Astrocyte (in vitro differentiated cells and primary cell): ENCODE data around the gene CHN2. TPM values are rescaled to one million over a fixed set of nuclear protein-coding genes. Genes with fewer than 3 reads are reported as not detected.

ENCODE experiments used
- DNase-seq: peaks from one replicate; pipeline ENCODE4 v3.0.0-alpha.2; 2010; ENCODE audit warnings: low read depth
- FAIRE-seq: peaks from 2 replicates; lab custom pipeline; 2011; peaks lifted over from hg19 to GRCh38; lab: Jason Lieb, UNC
- H2AFZ ChIP-seq: 2 replicates; pipeline ENCODE4 v1.6.0; 2012; ENCODE audit warnings: low read depth, low read length, inconsistent platforms
- H3K27ac ChIP-seq: 2 replicates; pipeline ENCODE4 v1.5.1; 2011; ENCODE audit warnings: low read depth, low read length, inconsistent platforms
- H3K27me3 ChIP-seq: 2 replicates; pipeline ENCODE4 v1.6.0; 2011; ENCODE audit warnings: low read length, inconsistent platforms; ENCODE audit not compliant: insufficient read depth
- H3K36me3 ChIP-seq: 2 replicates; pipeline ENCODE4 v1.5.1; 2011; ENCODE audit warnings: low read length, inconsistent platforms; ENCODE audit not compliant: insufficient read depth
- H3K4me1 ChIP-seq: 2 replicates; pipeline ENCODE4 v1.5.1; 2011; ENCODE audit warnings: low read length, inconsistent platforms; ENCODE audit not compliant: insufficient read depth
- H3K4me2 ChIP-seq: 2 replicates; pipeline ENCODE4 v1.6.0; 2012; ENCODE audit warnings: low read length, inconsistent platforms
- H3K4me3 ChIP-seq: 2 replicates; pipeline ENCODE4 v1.5.1; 2011; ENCODE audit warnings: low read depth, mild to moderate bottlenecking, low read length, inconsistent platforms; ENCODE audit not compliant: insufficient read depth
- H3K79me2 ChIP-seq: 2 replicates; pipeline ENCODE4 v1.6.0; 2012; ENCODE audit warnings: mild to moderate bottlenecking, low read length, inconsistent platforms; ENCODE audit not compliant: insufficient read depth
- H3K9ac ChIP-seq: 2 replicates; pipeline ENCODE4 v1.6.0; 2012; ENCODE audit warnings: mild to moderate bottlenecking, low read length, inconsistent platforms
- H3K9me3 ChIP-seq: 2 replicates; pipeline ENCODE4 v1.5.1; 2012; ENCODE audit warnings: low read depth, mild to moderate bottlenecking, low read length, inconsistent platforms; ENCODE audit not compliant: insufficient read depth
- H4K20me1 ChIP-seq: 2 replicates; pipeline ENCODE4 v1.6.0; 2012; ENCODE audit warnings: low read length, inconsistent platforms; ENCODE audit not compliant: insufficient read depth
- H3K27ac Mint-ChIP-seq: one replicate; pipeline ENCODE4 v1.8.0; 2021; ENCODE audit warnings: mild to moderate bottlenecking, mixed read lengths; ENCODE audit not compliant: unreplicated experiment
- H3K27me3 Mint-ChIP-seq: one replicate; pipeline ENCODE4 v1.8.0; 2021; ENCODE audit warnings: low read depth, mixed read lengths; ENCODE audit not compliant: unreplicated experiment
- H3K36me3 Mint-ChIP-seq: one replicate; pipeline ENCODE4 v1.8.0; 2021; ENCODE audit warnings: low read depth, mixed read lengths; ENCODE audit not compliant: unreplicated experiment
- H3K4me1 Mint-ChIP-seq: one replicate; pipeline ENCODE4 v1.8.0; 2021; ENCODE audit warnings: low read depth, mixed read lengths; ENCODE audit not compliant: unreplicated experiment
- H3K4me3 Mint-ChIP-seq: one replicate; pipeline ENCODE4 v1.8.0; 2021; ENCODE audit warnings: mild to moderate bottlenecking, moderate library complexity, mixed read lengths; ENCODE audit not compliant: unreplicated experiment
- H3K9me3 Mint-ChIP-seq: one replicate; pipeline ENCODE4 v1.8.0; 2021; ENCODE audit warnings: mild to moderate bottlenecking, mixed read lengths; ENCODE audit not compliant: unreplicated experiment
- CTCF ChIP-seq: IDR thresholded peaks from 2 replicates; pipeline ENCODE4 v1.5.1; 2011; ENCODE audit warnings: low read depth, mild to moderate bottlenecking, inconsistent platforms, low read length, moderate library complexity; ENCODE audit not compliant: insufficient read depth
- EZH2 ChIP-seq: IDR thresholded peaks from 2 replicates; pipeline ENCODE4 v1.6.1; 2012; ENCODE audit warnings: mild to moderate bottlenecking, low read length, inconsistent platforms; ENCODE audit not compliant: insufficient read depth
- total RNA-seq: library from RNA; stranded (reverse); gene quantifications from 2 replicates; pipeline ENCODE4 v1.2.1, GENCODE V29; 2021

CHN2 gene
- total RNA-seq, 1 donor from 2014 or later = 2.5 TPM

GRCh38 chr7:29319719-29320521 lies 125.3 kb downstream of the CHN2 start:
- Mint-ChIP-seq H3K27me3 (peaks cover 12% of the 10 kb centered on the region), H3K4me3 (no peak overlapping the region), H3K9me3 (no peaks in the 10 kb centered on the region), H3K4me1 (no peaks in the 10 kb centered on the region), H3K36me3 (no peaks in the 10 kb centered on the region), H3K27ac (no peak overlapping the region)
- H3K4me3 ChIP-seq = no peak overlapping the region
- no peak overlapping the region for H3K27ac ChIP-seq
- H3K79me2 ChIP-seq = no peaks in the 10 kb centered on the region
- H4K20me1 ChIP-seq = no peaks in the 10 kb centered on the region
- peaks cover 25% of the 10 kb centered on the region for H3K27me3 ChIP-seq
- H2AFZ ChIP-seq = no peak overlapping the region
- no peaks in the 10 kb centered on the region for H3K36me3 ChIP-seq
- H3K4me1 ChIP-seq = no peaks in the 10 kb centered on the region
- no peaks in the 10 kb centered on the region for H3K9me3 ChIP-seq
- H3K4me2 ChIP-seq = no peak overlapping the region
- DNase-seq (no peak), FAIRE-seq (no peak)
- no peak overlapping the region for H3K9ac ChIP-seq
- TF ChIP-seq EZH2 (no peak), CTCF (no peak)

DNA sequence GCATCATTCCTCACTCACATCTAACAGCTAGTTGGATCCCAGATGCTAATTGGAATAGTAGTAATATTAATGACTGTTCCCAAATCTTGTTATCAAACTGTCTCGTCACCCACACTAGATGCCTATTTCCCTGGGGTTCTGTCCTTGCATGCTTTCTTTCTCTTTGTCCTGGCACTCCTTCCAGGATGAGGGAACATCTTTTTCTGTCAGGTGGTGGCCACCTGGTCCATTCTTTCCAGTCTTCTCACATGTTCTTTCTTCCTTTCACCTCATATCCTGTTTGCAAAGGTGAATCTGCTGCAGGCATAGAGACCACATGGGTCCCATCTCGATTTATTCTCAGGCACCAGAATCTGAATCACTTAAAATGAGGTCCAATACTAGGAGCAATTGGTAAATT lies 126.0 kb downstream of the CHN2 start:
- Histone ChIP-seq H3K36me3 (no peaks in the 10 kb centered on the region), H3K79me2 (no peaks in the 10 kb centered on the region), H4K20me1 (no peaks in the 10 kb centered on the region), H3K4me1 (no peaks in the 10 kb centered on the region), H3K4me2 (no peak overlapping the region), H2AFZ (no peak overlapping the region), H3K9ac (no peak overlapping the region), H3K27ac (no peak overlapping the region), H3K9me3 (no peaks in the 10 kb centered on the region), H3K27me3 (peaks cover 22% of the 10 kb centered on the region), H3K4me3 (no peak overlapping the region)
- no peaks in the 10 kb centered on the region for H3K36me3 Mint-ChIP-seq
- FAIRE-seq (no peak), DNase-seq (no peak)
- H3K4me3 Mint-ChIP-seq = no peak overlapping the region
- H3K4me1 Mint-ChIP-seq = no peaks in the 10 kb centered on the region
- H3K27me3 Mint-ChIP-seq = peaks cover 12% of the 10 kb centered on the region
- H3K9me3 Mint-ChIP-seq = no peaks in the 10 kb centered on the region
- H3K27ac Mint-ChIP-seq = no peak overlapping the region
- TF ChIP-seq EZH2 (no peak), CTCF (no peak)
